ENCODE data around the gene EEFSEC. TPM values are rescaled to one million over a fixed set of nuclear protein-coding genes. Genes with fewer than 3 reads are reported as not detected.
A peak's percentile ranks its signal among the peaks of the same experiment; 100 is the strongest.

Gene EEFSEC
- total RNA-seq, 2 donors from 2014 or later, result 10.5 to 12.8 TPM

- H3K27me3 Mint-ChIP-seq, result no peaks in the 10 kb centered on the region
- no peaks in the 10 kb centered on the region for H3K4me1 Mint-ChIP-seq
- no peaks in the 10 kb centered on the region for H3K36me3 Mint-ChIP-seq (ENCODE audit: low read depth)
- H3K27ac Mint-ChIP-seq, result no peak overlapping the region
- no peaks in the 10 kb centered on the region for H3K9me3 Mint-ChIP-seq
- ATAC-seq (replicated peaks), result no peak
- no peak overlapping the region for H3K4me3 Mint-ChIP-seq
These were observed 267.6 kb downstream of the EEFSEC start for GRCh38 chr3:128420720-128421438.

GRCh38 chr3:128421439-128421836, 268.2 kb downstream of the EEFSEC start:
- Mint-ChIP-seq H3K36me3 (ENCODE audit: low read depth) (no peaks in the 10 kb centered on the region), H3K9me3 (no peaks in the 10 kb centered on the region), H3K4me3 (no peak overlapping the region), H3K4me1 (no peaks in the 10 kb centered on the region), H3K27me3 (no peaks in the 10 kb centered on the region), H3K27ac (no peak overlapping the region)
- ATAC-seq (replicated peaks), result no peak

- H3K4me3 Mint-ChIP-seq, result no peak overlapping the region
- no peaks in the 10 kb centered on the region for H3K9me3 Mint-ChIP-seq
- no peak overlapping the region for H3K27ac Mint-ChIP-seq
- no peaks in the 10 kb centered on the region for H3K4me1 Mint-ChIP-seq
- no peak for ATAC-seq (replicated peaks)
- H3K36me3 Mint-ChIP-seq (ENCODE audit: low read depth), result no peaks in the 10 kb centered on the region
- peaks cover under 1% of the 10 kb centered on the region for H3K27me3 Mint-ChIP-seq
These were observed 268.7 kb downstream of the EEFSEC start for GRCh38 chr3:128421966-128422365.

GRCh38 chr3:128422762-128423524, 269.7 kb downstream of the EEFSEC start:
- ATAC-seq (replicated peaks), result no peak
- no peak overlapping the region for H3K27ac Mint-ChIP-seq
- H3K4me1 Mint-ChIP-seq, result no peaks in the 10 kb centered on the region
- no peak overlapping the region for H3K4me3 Mint-ChIP-seq
- peaks cover 3% of the 10 kb centered on the region for H3K27me3 Mint-ChIP-seq
- no peaks in the 10 kb centered on the region for H3K36me3 Mint-ChIP-seq (ENCODE audit: low read depth)
- H3K9me3 Mint-ChIP-seq, result no peaks in the 10 kb centered on the region

GRCh38 chr3:128423525-128424147, 270.4 kb downstream of the EEFSEC start:
- Mint-ChIP-seq H3K9me3 (no peaks in the 10 kb centered on the region), H3K4me1 (no peaks in the 10 kb centered on the region), H3K4me3 (no peak overlapping the region), H3K27ac (no peak overlapping the region), H3K36me3 (ENCODE audit: low read depth) (no peaks in the 10 kb centered on the region), H3K27me3 (peaks cover 10% of the 10 kb centered on the region)
- no peak for ATAC-seq (replicated peaks)

- Mint-ChIP-seq H3K9me3 (no peaks in the 10 kb centered on the region), H3K27me3 (peaks cover 10% of the 10 kb centered on the region), H3K4me1 (no peaks in the 10 kb centered on the region), H3K27ac (no peak overlapping the region), H3K36me3 (ENCODE audit: low read depth) (no peaks in the 10 kb centered on the region), H3K4me3 (no peak overlapping the region)
- ATAC-seq (replicated peaks), result no peak
These were observed 271.3 kb downstream of the EEFSEC start for GRCh38 chr3:128424508-128425069.

- Mint-ChIP-seq H3K4me1 (no peaks in the 10 kb centered on the region), H3K27ac (no peak overlapping the region), H3K27me3 (peaks cover 13% of the 10 kb centered on the region), H3K9me3 (no peaks in the 10 kb centered on the region), H3K4me3 (no peak overlapping the region), H3K36me3 (ENCODE audit: low read depth) (no peaks in the 10 kb centered on the region)
- ATAC-seq (replicated peaks), result no peak
These were observed 272.0 kb downstream of the EEFSEC start for GRCh38 chr3:128425142-128425845.

- ATAC-seq (replicated peaks), result no peak
- no peaks in the 10 kb centered on the region for H3K9me3 Mint-ChIP-seq
- H3K27me3 Mint-ChIP-seq, result peaks cover 17% of the 10 kb centered on the region
- H3K4me1 Mint-ChIP-seq, result no peaks in the 10 kb centered on the region
- no peak overlapping the region for H3K4me3 Mint-ChIP-seq
- no peaks in the 10 kb centered on the region for H3K36me3 Mint-ChIP-seq (ENCODE audit: low read depth)
- H3K27ac Mint-ChIP-seq, result no peak overlapping the region
These were observed 272.5 kb downstream of the EEFSEC start for GRCh38 chr3:128425846-128426127.

GRCh38 chr3:128426128-128426921, 273.0 kb downstream of the EEFSEC start:
- ATAC-seq (replicated peaks), result peak; percentile 89
- H3K9me3 Mint-ChIP-seq, result no peaks in the 10 kb centered on the region
- H3K27ac Mint-ChIP-seq, result no peak overlapping the region
- H3K4me3 Mint-ChIP-seq, result no peak overlapping the region
- H3K27me3 Mint-ChIP-seq, result peaks cover 18% of the 10 kb centered on the region
- H3K4me1 Mint-ChIP-seq, result no peaks in the 10 kb centered on the region
- no peaks in the 10 kb centered on the region for H3K36me3 Mint-ChIP-seq (ENCODE audit: low read depth)

GRCh38 chr3:128427175-128427857, 274.0 kb downstream of the EEFSEC start:
- Mint-ChIP-seq H3K4me3 (no peak overlapping the region), H3K9me3 (no peaks in the 10 kb centered on the region), H3K27ac (no peak overlapping the region), H3K27me3 (peaks cover 28% of the 10 kb centered on the region), H3K36me3 (ENCODE audit: low read depth) (peaks cover 6% of the 10 kb centered on the region), H3K4me1 (peaks cover 7% of the 10 kb centered on the region)
- ATAC-seq (replicated peaks), result no peak

GRCh38 chr3:128427872-128428822, 274.9 kb downstream of the EEFSEC start:
- peaks cover 8% of the 10 kb centered on the region for H3K36me3 Mint-ChIP-seq (ENCODE audit: low read depth)
- no peak overlapping the region for H3K27ac Mint-ChIP-seq
- peaks cover 30% of the 10 kb centered on the region for H3K27me3 Mint-ChIP-seq
- no peak for ATAC-seq (replicated peaks)
- no peak overlapping the region for H3K4me3 Mint-ChIP-seq
- H3K9me3 Mint-ChIP-seq, result no peaks in the 10 kb centered on the region
- peaks cover 7% of the 10 kb centered on the region for H3K4me1 Mint-ChIP-seq

GRCh38 chr3:128429275-128429674, 276.0 kb downstream of the EEFSEC start:
- H3K36me3 Mint-ChIP-seq (ENCODE audit: low read depth), result peaks cover 8% of the 10 kb centered on the region
- H3K27me3 Mint-ChIP-seq, result peaks cover 34% of the 10 kb centered on the region
- peaks cover 7% of the 10 kb centered on the region for H3K4me1 Mint-ChIP-seq
- ATAC-seq (replicated peaks), result no peak
- no peak overlapping the region for H3K4me3 Mint-ChIP-seq
- H3K9me3 Mint-ChIP-seq, result no peaks in the 10 kb centered on the region
- no peak overlapping the region for H3K27ac Mint-ChIP-seq

Measured in activated T-helper 17 cell treated with anti-CD3 and anti-CD28 coated beads, Interleukin-2, amount 50 U/mL, for 72 hours (primary cell).